IPS-15b (cell line): ENCODE results near the gene FABP1.

ENCODE experiments used
- H3K27me3 ChIP-seq: one replicate; pipeline ENCODE4 v1.6.1; 2013; ENCODE audit warnings: low read length; ENCODE audit not compliant: control insufficient read depth, insufficient read depth
- H3K36me3 ChIP-seq: one replicate; pipeline ENCODE4 v1.6.1; 2013; ENCODE audit warnings: low read length; ENCODE audit not compliant: control insufficient read depth, insufficient read depth
- H3K4me1 ChIP-seq: one replicate; pipeline ENCODE4 v1.6.1; 2013; ENCODE audit warnings: mild to moderate bottlenecking, low read length; ENCODE audit not compliant: control insufficient read depth, insufficient read depth
- H3K4me3 ChIP-seq: one replicate; pipeline ENCODE4 v1.5.1; 2013; ENCODE audit warnings: low read depth, low read length
- H3K9ac ChIP-seq: one replicate; pipeline ENCODE4 v1.6.1; 2013; ENCODE audit warnings: low read depth, mild to moderate bottlenecking, low read length
- H3K9me3 ChIP-seq: one replicate; pipeline ENCODE4 v1.6.1; 2013; ENCODE audit warnings: mild to moderate bottlenecking, low read length; ENCODE audit not compliant: control insufficient read depth, insufficient read depth

FABP1 gene

DNA sequence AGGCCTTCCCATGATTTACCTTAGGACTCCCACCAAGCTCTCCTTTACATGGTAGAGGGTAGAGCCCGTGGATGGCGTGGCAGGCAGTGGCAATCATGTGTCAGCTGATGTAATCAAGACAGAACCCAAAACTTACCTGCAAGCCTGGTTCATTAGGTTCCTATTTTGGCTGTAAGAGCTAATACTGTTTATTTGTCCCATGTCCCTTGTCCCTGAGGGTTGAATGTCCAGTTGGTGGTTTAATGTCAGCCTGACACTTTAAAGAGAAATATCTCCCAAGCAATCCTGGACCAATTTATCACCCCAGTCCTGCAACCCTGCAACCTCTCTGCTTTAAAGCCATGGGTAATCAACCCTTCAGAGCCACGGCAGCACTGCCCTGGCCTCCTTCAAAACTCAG is 6.0 kb upstream of the FABP1 start:
- H3K9ac ChIP-seq, result no peak overlapping the region
- H3K4me1 ChIP-seq, result no peaks in the 10 kb centered on the region
- no peaks in the 10 kb centered on the region for H3K9me3 ChIP-seq
- no peak overlapping the region for H3K4me3 ChIP-seq
- no peaks in the 10 kb centered on the region for H3K36me3 ChIP-seq
- no peaks in the 10 kb centered on the region for H3K27me3 ChIP-seq

DNA sequence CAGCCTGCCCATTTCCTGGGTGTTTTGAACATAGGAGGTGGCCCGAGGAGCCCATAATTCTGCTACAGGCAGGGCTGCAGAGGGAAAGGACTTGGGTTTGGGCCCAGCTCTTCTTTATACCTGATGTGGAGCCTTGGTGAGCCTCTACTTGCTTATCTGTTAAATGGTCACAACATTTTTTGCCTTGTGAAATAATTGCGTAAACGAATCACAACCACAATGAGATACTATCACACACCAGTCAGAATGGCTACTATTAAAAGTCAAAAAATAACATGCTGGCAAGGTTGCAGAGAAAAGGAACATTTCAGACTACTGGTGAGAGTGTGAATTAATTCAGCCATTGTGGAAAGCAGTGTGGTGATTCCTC is 4.1 kb upstream of the FABP1 start:
- no peaks in the 10 kb centered on the region for H3K27me3 ChIP-seq
- no peak overlapping the region for H3K4me3 ChIP-seq
- no peaks in the 10 kb centered on the region for H3K4me1 ChIP-seq
- H3K36me3 ChIP-seq, result no peaks in the 10 kb centered on the region
- H3K9me3 ChIP-seq, result no peaks in the 10 kb centered on the region
- H3K9ac ChIP-seq, result no peak overlapping the region

DNA sequence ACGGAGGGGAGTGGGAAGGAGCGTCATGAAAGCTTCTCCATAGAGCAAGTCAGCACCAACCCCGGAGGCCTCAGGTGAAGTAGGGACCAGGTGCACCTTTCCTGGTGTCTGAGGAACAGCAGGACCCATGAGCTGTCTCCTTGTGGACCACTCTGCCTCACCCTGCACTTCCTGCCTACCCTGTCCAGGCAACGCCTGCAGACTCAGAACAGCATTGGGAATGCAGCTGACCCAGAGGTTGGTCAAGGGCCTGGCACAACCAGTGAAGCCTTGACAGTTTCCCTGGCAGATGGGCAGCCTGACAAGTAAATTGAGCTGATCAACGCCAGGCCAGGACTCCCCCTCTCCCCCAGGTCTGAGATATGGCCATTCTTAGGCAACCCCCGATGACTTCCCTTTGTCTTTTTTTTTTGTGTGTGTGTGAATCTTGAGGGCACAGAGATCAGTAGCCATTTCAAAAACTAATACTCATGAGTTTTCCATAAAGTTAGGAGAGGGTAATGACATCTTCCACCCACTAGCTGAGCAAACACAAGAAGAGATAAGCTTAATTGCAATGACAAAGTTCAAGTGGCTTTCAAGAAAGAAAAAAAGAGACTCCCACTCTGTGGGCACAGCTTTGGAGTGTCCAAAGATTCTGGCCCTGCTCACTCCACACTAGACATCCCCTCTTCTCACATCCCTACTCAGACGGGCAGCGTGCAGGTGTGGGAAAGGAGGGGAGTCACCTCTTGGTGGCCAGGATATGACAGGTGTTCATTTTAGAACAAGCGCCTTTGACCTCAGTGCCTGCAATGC is 3.5 kb upstream of the FABP1 start:
- no peak overlapping the region for H3K4me3 ChIP-seq
- H3K36me3 ChIP-seq, result no peaks in the 10 kb centered on the region
- no peaks in the 10 kb centered on the region for H3K9me3 ChIP-seq
- H3K27me3 ChIP-seq, result no peaks in the 10 kb centered on the region
- H3K9ac ChIP-seq, result no peak overlapping the region
- H3K4me1 ChIP-seq, result no peaks in the 10 kb centered on the region

DNA sequence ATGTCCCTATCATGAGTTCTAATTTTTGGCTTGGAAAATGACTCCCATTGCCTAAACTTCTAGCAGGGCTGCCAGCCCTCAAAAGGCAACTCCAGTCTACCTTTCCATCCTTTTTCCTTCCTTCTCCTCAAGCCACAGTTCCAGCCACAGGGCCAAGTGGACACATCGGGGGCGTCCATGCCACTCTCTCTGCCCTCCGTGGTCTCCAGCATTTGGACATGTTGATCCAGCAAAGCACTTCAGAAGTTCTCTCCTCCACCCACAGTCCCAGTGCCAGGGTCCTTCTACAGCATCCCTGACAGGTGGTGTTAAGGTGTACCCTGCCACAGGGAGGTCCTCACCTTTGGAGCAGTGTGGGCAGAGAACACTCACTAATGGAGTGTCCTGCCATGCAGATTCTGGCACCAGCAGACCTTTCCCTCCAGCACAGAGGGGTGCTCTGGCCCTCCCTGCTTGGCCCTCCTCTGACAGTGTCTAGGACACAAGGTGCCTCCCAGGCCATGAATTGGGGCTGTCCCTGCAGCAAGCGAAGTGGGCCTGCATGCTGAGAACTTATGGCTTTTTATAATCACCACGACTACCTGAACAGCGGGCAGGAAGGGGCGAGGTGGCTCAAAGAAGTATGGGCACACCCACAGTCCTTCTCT is 1.6 kb upstream of the FABP1 start:
- no peaks in the 10 kb centered on the region for H3K27me3 ChIP-seq
- no peak overlapping the region for H3K4me3 ChIP-seq
- no peaks in the 10 kb centered on the region for H3K4me1 ChIP-seq

DNA sequence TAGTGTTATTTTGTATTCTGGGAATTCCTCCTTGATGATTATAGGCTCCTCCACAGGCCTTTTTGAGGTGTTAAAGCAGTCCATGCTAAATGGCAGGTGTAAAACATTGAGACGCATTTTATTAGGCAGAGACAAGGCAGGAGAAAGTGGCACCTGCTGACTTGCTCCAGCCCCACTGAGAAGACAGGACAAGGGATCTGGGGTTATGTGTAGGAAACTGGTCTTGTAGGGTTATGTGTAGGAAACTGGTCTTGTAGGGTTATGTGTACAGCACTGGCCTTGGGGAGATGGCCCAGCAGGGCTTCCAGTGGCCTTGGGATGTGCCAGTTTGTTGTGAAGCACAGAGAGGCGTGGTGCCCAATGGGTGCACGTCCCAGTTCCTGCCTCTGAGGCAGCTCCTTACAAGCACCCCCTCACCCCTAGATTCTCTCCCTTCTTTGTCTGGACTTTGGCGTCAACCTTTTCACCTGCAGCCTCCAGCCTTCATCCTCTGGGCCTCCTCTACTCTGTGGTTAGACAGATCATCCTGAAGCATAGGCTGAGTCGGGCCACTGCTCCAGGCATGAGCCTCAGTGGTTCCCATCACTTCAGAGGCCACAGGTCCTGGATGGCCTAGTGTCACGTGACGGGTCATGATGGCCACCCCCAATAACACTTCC is 921 bp upstream of the FABP1 start:
- Histone ChIP-seq H3K9me3 (no peaks in the 10 kb centered on the region), H3K4me3 (no peak overlapping the region), H3K9ac (no peak overlapping the region), H3K36me3 (no peaks in the 10 kb centered on the region), H3K4me1 (no peaks in the 10 kb centered on the region), H3K27me3 (no peaks in the 10 kb centered on the region)

More for the DNA sequence above, 1.6 kb upstream of the FABP1 start:
- Histone ChIP-seq H3K9me3 (no peaks in the 10 kb centered on the region), H3K9ac (no peak overlapping the region), H3K36me3 (no peaks in the 10 kb centered on the region)

DNA sequence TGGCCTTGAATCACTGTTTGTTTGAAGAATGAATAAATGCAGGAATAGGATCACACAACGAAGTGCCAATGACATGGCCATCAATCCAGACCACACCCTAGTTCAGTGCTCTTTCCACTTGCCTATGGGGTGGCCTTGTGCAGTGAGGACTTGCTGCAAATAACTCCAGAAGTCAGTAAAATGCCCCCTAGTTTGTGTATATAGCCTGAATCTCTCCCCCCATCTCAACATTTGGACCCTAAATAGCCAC is 299 bp downstream of the FABP1 start:
- Histone ChIP-seq H3K9me3 (no peaks in the 10 kb centered on the region), H3K4me1 (no peaks in the 10 kb centered on the region), H3K36me3 (no peaks in the 10 kb centered on the region), H3K9ac (no peak overlapping the region), H3K4me3 (no peak overlapping the region), H3K27me3 (no peaks in the 10 kb centered on the region)

DNA sequence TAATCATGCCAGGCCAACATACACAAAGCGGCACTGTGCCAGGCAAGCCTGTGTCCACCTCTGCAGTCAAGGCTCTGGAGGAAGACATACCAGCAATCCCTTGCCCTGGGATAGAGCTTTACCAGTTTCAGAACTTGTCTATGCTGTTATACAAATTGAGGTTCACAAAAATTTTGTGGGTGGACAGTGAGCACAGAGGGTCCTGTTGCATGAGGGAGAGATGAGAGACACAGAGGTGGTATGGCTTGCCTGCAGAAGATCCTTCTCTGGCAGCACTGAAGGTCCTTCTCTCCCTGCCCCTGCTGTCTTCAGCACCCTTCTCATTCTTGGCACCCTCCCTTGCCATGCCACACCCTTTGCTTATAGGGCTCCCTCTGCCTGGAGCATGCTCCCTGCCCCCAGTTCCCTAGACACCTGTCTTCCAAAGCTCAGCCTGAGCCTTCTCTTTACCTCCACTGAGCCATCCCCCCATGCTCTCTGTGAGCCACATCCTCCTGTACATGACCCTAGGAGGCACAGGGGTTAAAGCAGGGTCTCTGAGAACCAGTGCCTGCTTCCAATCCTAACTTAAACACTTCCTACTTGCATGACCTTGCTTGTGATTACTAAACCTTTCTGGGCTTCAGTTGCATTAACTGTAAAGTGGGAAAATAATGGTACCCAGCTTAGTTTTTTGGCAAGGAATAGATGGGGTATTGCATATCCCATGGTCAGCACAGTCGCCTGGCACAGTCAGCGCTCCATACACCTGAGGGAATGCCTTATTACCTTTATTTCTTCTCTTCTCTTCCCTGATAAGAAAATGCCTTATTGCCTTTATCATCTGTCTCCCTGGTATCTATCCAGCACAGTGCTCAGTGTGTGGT is 857 bp downstream of the FABP1 start:
- Histone ChIP-seq H3K4me3 (no peak overlapping the region), H3K4me1 (no peaks in the 10 kb centered on the region), H3K9me3 (no peaks in the 10 kb centered on the region), H3K36me3 (no peaks in the 10 kb centered on the region), H3K27me3 (no peaks in the 10 kb centered on the region), H3K9ac (no peak overlapping the region)

DNA sequence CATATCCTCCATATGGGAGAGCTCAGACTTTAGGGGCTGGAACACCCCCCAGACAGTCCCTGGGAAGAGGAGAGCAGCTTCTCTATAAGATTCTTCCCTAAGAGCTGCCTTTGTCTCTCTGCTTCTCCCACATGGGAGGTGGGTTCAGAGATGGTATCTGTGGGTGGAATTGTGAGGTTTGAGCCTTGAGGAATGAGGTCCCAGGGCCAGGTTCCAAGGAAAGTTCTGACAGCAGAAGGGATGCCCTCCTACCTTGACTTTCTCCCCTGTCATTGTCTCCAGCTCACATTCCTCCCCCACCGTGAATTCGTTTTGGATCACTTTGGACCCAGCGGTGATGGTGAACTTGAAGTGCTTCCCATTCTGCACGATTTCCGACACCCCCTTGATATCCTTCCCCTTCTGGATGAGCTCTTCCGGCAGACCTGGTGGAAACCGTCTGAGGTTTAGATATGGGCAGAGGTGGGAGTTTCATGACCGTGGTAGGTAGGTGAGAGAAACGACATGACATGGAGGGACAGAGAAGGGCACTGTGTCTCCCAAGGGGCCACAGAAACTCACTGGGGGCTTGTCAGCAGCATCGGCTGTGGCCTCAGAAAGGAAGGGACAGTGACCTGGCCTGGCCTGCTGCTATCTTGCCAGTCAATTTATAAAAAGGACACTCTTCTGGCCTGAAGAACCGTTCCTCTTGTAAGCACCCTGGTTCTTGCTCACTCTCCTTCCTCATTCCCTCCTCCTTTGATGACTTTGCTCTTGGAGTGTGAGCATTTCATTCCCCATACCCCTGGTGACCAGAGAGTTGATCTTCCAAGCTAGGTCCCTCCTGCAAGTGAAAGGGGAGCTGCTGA is 1.7 kb downstream of the FABP1 start:
- Histone ChIP-seq H3K4me1 (no peaks in the 10 kb centered on the region), H3K27me3 (no peaks in the 10 kb centered on the region), H3K36me3 (no peaks in the 10 kb centered on the region), H3K9me3 (no peaks in the 10 kb centered on the region), H3K4me3 (no peak overlapping the region), H3K9ac (no peak overlapping the region)

DNA sequence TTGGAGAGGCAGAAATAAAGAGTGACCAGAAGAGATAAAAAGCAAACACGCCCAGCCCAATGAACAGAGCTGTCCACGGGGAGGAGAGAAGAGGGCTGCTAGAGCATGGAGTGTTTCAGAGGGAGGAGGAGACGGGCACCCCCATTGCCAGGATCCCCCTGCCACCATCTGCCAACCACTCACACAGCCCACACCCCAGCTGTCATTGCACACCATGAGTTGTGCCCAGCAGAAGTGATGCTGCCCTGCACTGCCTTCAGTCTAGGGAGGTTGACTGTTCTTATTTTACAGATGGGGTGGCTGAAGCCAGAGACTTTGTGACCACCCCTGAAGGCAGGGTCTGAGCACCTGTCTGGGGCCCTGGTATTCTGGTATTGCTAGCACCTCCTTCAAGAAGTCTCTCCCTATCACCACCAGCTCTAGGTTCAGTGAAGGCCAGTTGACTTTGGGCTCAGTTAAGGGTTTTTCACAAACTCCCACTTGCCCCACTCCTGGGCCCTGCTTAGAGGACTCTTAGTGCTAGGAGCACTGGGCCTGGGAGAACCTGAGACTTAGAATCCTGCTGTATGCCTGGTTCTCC is 2.4 kb downstream of the FABP1 start:
- Histone ChIP-seq H3K36me3 (no peaks in the 10 kb centered on the region), H3K9ac (no peak overlapping the region), H3K4me1 (no peaks in the 10 kb centered on the region), H3K4me3 (no peak overlapping the region), H3K9me3 (no peaks in the 10 kb centered on the region), H3K27me3 (no peaks in the 10 kb centered on the region)

DNA sequence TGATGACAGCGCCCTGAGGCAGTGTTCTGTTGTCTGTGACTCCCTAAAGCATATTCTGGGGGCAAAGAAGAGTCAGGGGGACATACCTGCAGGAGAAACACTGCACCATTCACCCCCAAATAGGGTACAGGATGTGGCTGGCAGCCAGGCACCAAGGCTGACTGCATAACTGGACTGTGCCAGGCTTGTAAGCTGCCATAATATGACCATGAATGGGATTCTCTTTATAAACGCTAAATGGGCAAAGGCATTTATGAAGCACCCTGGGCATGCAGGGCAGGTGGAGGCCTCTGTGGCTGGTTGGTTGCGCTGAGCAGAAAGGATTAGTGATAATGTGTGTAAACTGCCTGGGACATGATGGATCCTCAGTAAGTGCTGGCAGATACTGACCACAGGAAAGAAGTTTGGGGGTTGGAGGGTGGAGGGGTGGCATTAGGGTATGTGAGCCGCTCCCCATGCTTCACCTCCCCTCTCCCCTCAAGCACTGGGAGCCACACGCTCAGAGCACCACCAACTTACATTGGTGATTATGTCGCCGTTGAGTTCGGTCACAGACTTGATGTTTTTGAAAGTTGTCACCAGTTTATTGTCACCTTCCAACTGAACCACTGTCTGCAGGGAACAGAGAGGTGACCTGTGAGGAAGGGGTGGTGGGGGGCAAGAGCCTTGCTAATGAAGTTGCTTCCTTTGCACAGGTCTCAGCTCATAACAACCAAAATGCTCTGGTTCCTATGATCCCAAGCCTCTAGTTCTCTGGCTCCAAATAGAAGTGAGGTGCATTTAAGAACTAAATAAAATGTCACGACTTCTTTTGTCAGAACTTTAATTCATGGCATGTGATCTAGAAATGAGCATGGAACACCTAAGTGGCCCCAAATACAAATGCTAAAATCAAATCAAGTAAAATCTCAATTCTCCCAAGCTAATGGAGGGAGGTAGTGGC is 3.6 kb downstream of the FABP1 start:
- Histone ChIP-seq H3K36me3 (no peaks in the 10 kb centered on the region), H3K9ac (no peak overlapping the region), H3K27me3 (no peaks in the 10 kb centered on the region), H3K4me1 (no peaks in the 10 kb centered on the region), H3K4me3 (no peak overlapping the region), H3K9me3 (no peaks in the 10 kb centered on the region)
